ENCODE results near the gene EFS.
A peak's percentile ranks its signal among the peaks of the same experiment; 100 is the strongest.

EFS gene

DNA sequence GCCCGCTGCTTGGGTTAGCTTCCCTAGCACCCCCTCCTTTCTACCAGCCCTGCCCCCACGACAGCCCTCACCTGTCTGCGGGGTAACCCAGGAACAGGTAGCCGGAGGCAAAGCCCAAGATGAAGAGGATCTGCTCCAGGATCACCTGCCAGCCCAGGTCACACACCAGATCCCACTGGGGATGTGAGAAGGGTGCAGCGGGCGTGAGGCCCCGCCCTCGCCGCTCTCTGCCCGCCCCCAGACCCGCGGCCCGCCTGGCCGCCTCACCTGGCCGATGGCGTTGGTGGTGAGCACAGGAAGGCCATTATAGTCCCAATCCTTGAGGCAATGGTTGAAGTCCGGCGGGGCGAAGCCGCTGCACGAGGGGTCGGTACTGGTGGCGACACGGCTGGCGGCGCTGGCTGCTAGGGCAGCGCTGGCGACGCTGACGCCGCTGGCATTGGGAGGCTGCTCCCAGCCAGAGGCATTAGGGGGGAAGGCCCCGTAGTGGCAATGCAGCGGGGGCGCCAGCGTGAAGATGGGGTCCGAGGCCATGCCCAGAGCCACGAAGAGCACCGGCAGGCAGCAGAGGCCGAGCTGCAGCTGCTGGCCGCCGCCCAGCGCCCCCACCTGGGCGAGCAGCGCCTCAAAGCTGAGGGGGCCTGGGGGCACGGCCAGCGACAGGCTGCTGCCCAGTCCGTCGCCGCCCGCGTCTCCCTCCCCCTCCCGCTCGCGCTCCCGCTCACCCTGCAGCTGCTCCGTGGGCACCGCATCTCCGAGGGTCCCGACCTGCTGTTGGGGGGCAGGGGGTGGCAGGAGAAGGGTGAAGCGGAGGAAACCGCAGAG lies 13.1 kb downstream of the EFS start:
- ChIA-PET POLR2A (interaction anchor here (0.7 to 1.9 kb wide), 3 partner anchors 30 to 65 kb away, joined by 3 to 7 read pairs (median 4); partner anchors contain the start of gene PABPN1), CTCF (interaction anchor here (0.6 to 1.7 kb wide), 3 partner anchors 9 to 30 kb away, joined by 3 to 6 read pairs (median 4); no protein-coding TSS in a partner anchor)
- Histone ChIP-seq H3K9me3 (ENCODE audit: control insufficient read depth, insufficient read depth, low read depth, low read length) (no peaks in the 10 kb centered on the region), H3K4me1 (ENCODE audit: control insufficient read depth, insufficient read depth, low read length) (no peaks in the 10 kb centered on the region), H3K4me3 (ENCODE audit: low read depth, low read length) (peak overlapping the region; percentile 56), H3K27ac (ENCODE audit: extremely low read depth, low read depth, low read length) (no peak overlapping the region), H3K36me3 (ENCODE audit: control insufficient read depth in 2 of 2, insufficient read depth in 1 of 2, low read length in 2 of 2) (no peaks in the 10 kb centered on the region)
- TF ChIP-seq ZNF560 (tag by site-specific recombination; IDR thresholded peaks at IDR 0.05; ENCODE audit: borderline replicate concordance) (no peak), ZNF341 (tag by site-specific recombination; IDR thresholded peaks at IDR 0.05; ENCODE audit: low read depth) (0 out of 2 replicates have a peak, but pooled peaks have one; percentile 17)
- TF ChIP-seq, protein P1, sequence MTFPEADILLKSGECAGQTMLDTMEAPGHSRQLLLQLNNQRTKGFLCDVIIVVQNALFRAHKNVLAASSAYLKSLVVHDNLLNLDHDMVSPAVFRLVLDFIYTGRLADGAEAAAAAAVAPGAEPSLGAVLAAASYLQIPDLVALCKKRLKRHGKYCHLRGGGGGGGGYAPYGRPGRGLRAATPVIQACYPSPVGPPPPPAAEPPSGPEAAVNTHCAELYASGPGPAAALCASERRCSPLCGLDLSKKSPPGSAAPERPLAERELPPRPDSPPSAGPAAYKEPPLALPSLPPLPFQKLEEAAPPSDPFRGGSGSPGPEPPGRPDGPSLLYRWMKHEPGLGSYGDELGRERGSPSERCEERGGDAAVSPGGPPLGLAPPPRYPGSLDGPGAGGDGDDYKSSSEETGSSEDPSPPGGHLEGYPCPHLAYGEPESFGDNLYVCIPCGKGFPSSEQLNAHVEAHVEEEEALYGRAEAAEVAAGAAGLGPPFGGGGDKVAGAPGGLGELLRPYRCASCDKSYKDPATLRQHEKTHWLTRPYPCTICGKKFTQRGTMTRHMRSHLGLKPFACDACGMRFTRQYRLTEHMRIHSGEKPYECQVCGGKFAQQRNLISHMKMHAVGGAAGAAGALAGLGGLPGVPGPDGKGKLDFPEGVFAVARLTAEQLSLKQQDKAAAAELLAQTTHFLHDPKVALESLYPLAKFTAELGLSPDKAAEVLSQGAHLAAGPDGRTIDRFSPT (tag by site-specific recombination; IDR thresholded peaks at IDR 0.05), result peak; percentile 82; the same call in 1 of the 2 replicates
- TF ChIP-seq, protein P2, sequence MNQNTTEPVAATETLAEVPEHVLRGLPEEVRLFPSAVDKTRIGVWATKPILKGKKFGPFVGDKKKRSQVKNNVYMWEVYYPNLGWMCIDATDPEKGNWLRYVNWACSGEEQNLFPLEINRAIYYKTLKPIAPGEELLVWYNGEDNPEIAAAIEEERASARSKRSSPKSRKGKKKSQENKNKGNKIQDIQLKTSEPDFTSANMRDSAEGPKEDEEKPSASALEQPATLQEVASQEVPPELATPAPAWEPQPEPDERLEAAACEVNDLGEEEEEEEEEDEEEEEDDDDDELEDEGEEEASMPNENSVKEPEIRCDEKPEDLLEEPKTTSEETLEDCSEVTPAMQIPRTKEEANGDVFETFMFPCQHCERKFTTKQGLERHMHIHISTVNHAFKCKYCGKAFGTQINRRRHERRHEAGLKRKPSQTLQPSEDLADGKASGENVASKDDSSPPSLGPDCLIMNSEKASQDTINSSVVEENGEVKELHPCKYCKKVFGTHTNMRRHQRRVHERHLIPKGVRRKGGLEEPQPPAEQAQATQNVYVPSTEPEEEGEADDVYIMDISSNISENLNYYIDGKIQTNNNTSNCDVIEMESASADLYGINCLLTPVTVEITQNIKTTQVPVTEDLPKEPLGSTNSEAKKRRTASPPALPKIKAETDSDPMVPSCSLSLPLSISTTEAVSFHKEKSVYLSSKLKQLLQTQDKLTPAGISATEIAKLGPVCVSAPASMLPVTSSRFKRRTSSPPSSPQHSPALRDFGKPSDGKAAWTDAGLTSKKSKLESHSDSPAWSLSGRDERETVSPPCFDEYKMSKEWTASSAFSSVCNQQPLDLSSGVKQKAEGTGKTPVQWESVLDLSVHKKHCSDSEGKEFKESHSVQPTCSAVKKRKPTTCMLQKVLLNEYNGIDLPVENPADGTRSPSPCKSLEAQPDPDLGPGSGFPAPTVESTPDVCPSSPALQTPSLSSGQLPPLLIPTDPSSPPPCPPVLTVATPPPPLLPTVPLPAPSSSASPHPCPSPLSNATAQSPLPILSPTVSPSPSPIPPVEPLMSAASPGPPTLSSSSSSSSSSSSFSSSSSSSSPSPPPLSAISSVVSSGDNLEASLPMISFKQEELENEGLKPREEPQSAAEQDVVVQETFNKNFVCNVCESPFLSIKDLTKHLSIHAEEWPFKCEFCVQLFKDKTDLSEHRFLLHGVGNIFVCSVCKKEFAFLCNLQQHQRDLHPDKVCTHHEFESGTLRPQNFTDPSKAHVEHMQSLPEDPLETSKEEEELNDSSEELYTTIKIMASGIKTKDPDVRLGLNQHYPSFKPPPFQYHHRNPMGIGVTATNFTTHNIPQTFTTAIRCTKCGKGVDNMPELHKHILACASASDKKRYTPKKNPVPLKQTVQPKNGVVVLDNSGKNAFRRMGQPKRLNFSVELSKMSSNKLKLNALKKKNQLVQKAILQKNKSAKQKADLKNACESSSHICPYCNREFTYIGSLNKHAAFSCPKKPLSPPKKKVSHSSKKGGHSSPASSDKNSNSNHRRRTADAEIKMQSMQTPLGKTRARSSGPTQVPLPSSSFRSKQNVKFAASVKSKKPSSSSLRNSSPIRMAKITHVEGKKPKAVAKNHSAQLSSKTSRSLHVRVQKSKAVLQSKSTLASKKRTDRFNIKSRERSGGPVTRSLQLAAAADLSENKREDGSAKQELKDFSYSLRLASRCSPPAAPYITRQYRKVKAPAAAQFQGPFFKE (tag by site-specific recombination; IDR thresholded peaks at IDR 0.05; ENCODE audit: borderline replicate concordance), result 0 out of 2 replicates have a peak, but pooled peaks have one; percentile 34
- TF ChIP-seq, protein P3, sequence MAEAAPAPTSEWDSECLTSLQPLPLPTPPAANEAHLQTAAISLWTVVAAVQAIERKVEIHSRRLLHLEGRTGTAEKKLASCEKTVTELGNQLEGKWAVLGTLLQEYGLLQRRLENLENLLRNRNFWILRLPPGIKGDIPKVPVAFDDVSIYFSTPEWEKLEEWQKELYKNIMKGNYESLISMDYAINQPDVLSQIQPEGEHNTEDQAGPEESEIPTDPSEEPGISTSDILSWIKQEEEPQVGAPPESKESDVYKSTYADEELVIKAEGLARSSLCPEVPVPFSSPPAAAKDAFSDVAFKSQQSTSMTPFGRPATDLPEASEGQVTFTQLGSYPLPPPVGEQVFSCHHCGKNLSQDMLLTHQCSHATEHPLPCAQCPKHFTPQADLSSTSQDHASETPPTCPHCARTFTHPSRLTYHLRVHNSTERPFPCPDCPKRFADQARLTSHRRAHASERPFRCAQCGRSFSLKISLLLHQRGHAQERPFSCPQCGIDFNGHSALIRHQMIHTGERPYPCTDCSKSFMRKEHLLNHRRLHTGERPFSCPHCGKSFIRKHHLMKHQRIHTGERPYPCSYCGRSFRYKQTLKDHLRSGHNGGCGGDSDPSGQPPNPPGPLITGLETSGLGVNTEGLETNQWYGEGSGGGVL (tag by site-specific recombination; IDR thresholded peaks at IDR 0.05), result peak; percentile 71

DNA sequence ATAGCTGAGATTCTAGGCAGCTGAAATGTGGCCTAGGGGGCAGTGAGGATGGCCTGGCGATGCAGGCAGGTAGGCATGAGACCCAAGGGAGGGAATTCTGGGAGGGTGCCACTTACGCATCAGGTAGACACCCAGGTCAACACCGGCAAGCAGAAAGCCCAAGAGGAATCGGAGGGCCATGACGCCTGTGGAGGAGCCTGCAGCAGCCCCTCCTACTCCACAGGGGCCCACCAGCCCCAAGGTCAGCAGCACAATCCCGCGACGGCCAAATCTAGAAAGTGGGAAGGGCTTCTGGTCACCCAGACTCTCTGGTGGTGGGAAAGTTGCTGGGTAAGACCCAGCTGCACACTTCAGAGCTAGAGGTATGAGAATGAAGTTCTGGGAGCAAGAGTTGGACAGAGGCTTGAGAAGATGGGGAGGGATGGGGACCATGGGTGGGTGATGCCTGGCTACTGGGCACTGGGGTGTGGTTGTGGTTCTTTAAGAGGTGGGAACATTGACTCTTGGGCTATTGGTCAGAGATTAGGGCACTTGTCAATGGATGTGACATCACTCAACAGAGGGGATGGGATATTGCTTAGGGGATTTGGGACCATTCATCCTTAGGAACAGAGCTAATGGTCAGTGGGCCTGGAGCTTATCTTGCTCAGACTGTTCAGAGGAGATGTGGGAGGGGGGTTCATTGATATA lies 15.7 kb downstream of the EFS start:
- Histone ChIP-seq H3K4me3 (ENCODE audit: low read depth, low read length) (no peak overlapping the region), H3K9me3 (ENCODE audit: control insufficient read depth, insufficient read depth, low read depth, low read length) (no peaks in the 10 kb centered on the region), H3K4me1 (ENCODE audit: control insufficient read depth, insufficient read depth, low read length) (no peaks in the 10 kb centered on the region), H3K27ac (ENCODE audit: extremely low read depth, low read depth, low read length) (no peak overlapping the region), H3K36me3 (ENCODE audit: control insufficient read depth in 2 of 2, insufficient read depth in 1 of 2, low read length in 2 of 2) (no peaks in the 10 kb centered on the region)
- CTCF ChIA-PET, result no interaction called here
- POLR2A ChIA-PET, result interaction anchor here (0.6 kb wide), 1 partner anchor 22 kb away, joined by 3 read pairs; no protein-coding TSS in a partner anchor
- TF ChIP-seq ZNF560 (tag by site-specific recombination; IDR thresholded peaks at IDR 0.05; ENCODE audit: borderline replicate concordance) (no peak), ZNF426 (tag by site-specific recombination; IDR thresholded peaks at IDR 0.05) (no peak), ZSCAN16 (tag by site-specific recombination; IDR thresholded peaks at IDR 0.05) (no peak), ZNF433 (tag by site-specific recombination; IDR thresholded peaks at IDR 0.05; ENCODE audit: low read depth) (no peak), ZNF140 (tag by site-specific recombination; IDR thresholded peaks at IDR 0.05) (no peak), ZNF677 (tag by site-specific recombination; IDR thresholded peaks at IDR 0.05) (no peak), ZNF654 (tag by site-specific recombination; IDR thresholded peaks at IDR 0.05; ENCODE audit: low read depth) (no peak), YY1 (tag by site-specific recombination; IDR thresholded peaks at IDR 0.05) (no peak), GLIS1 (tag by site-specific recombination; IDR thresholded peaks at IDR 0.05) (no peak), ZNF561 (tag by site-specific recombination; IDR thresholded peaks at IDR 0.05; ENCODE audit: borderline replicate concordance) (no peak)
- TF ChIP-seq, protein P4, sequence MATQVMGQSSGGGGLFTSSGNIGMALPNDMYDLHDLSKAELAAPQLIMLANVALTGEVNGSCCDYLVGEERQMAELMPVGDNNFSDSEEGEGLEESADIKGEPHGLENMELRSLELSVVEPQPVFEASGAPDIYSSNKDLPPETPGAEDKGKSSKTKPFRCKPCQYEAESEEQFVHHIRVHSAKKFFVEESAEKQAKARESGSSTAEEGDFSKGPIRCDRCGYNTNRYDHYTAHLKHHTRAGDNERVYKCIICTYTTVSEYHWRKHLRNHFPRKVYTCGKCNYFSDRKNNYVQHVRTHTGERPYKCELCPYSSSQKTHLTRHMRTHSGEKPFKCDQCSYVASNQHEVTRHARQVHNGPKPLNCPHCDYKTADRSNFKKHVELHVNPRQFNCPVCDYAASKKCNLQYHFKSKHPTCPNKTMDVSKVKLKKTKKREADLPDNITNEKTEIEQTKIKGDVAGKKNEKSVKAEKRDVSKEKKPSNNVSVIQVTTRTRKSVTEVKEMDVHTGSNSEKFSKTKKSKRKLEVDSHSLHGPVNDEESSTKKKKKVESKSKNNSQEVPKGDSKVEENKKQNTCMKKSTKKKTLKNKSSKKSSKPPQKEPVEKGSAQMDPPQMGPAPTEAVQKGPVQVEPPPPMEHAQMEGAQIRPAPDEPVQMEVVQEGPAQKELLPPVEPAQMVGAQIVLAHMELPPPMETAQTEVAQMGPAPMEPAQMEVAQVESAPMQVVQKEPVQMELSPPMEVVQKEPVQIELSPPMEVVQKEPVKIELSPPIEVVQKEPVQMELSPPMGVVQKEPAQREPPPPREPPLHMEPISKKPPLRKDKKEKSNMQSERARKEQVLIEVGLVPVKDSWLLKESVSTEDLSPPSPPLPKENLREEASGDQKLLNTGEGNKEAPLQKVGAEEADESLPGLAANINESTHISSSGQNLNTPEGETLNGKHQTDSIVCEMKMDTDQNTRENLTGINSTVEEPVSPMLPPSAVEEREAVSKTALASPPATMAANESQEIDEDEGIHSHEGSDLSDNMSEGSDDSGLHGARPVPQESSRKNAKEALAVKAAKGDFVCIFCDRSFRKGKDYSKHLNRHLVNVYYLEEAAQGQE (tag by site-specific recombination; IDR thresholded peaks at IDR 0.05), result no peak
- TF ChIP-seq, protein P5, sequence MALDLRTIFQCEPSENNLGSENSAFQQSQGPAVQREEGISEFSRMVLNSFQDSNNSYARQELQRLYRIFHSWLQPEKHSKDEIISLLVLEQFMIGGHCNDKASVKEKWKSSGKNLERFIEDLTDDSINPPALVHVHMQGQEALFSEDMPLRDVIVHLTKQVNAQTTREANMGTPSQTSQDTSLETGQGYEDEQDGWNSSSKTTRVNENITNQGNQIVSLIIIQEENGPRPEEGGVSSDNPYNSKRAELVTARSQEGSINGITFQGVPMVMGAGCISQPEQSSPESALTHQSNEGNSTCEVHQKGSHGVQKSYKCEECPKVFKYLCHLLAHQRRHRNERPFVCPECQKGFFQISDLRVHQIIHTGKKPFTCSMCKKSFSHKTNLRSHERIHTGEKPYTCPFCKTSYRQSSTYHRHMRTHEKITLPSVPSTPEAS (tag by site-specific recombination; IDR thresholded peaks at IDR 0.05), result no peak
